Hepatocyte (in vitro differentiated cells): Measurements from ENCODE around the gene MTR. TPM values are rescaled to one million over a fixed set of nuclear protein-coding genes. Genes with fewer than 3 reads are reported as not detected.

ENCODE experiments used
- DNase-seq: peaks from one replicate; pipeline ENCODE4 v3.0.0-alpha.2; 2016; ENCODE audit warnings: low spot score
- H2AFZ ChIP-seq: fragments of 200-600 bp; sonication (generic); 2 replicates; pipeline ENCODE4 v1.6.0; 2016; ENCODE audit warnings: antibody characterized with exemption, mild to moderate bottlenecking
- H3K27ac ChIP-seq: fragments of 200-600 bp; sonication (generic); 2 replicates; pipeline ENCODE4 v1.5.1; 2016; ENCODE audit warnings: mild to moderate bottlenecking
- H3K27me3 ChIP-seq: fragments of 200-600 bp; sonication (generic); 2 replicates; pipeline ENCODE4 v1.6.1; 2016
- H3K36me3 ChIP-seq: fragments of 200-600 bp; sonication (generic); replicated peaks from 2 replicates; pipeline ENCODE4 v1.5.1; 2016; ENCODE audit warnings: low read depth; ENCODE audit not compliant: insufficient read depth
- H3K4me1 ChIP-seq: fragments of 200-600 bp; sonication (generic); 2 replicates; pipeline ENCODE4 v1.5.1; 2016; ENCODE audit warnings: mild to moderate bottlenecking, moderate library complexity; ENCODE audit not compliant: insufficient read depth
- H3K4me2 ChIP-seq: fragments of 200-600 bp; sonication (generic); 2 replicates; pipeline ENCODE4 v1.6.0; 2016
- H3K4me3 ChIP-seq: fragments of 200-600 bp; sonication (generic); 2 replicates; pipeline ENCODE4 v1.5.1; 2016; ENCODE audit warnings: mild to moderate bottlenecking
- H3K79me2 ChIP-seq: fragments of 200-600 bp; sonication (generic); 2 replicates; pipeline ENCODE4 v1.6.0; 2017; ENCODE audit warnings: mild to moderate bottlenecking
- H3K9me2 ChIP-seq: fragments of 200-600 bp; sonication (generic); replicated peaks from 2 replicates; pipeline ENCODE4 v1.6.0; 2017; ENCODE audit warnings: mild to moderate bottlenecking; ENCODE audit not compliant: insufficient read depth
- H3K9me3 ChIP-seq: fragments of 200-600 bp; sonication (generic); 2 replicates; pipeline ENCODE4 v1.5.1; 2016; ENCODE audit warnings: low read depth, mild to moderate bottlenecking
- H4K20me1 ChIP-seq: fragments of 200-600 bp; sonication (generic); 2 replicates; pipeline ENCODE4 v1.6.0; 2016; ENCODE audit warnings: mild to moderate bottlenecking; ENCODE audit not compliant: insufficient read depth, poor library complexity, severe bottlenecking
- EZH2 ChIP-seq: fragments of 200-600 bp; sonication (generic); IDR thresholded peaks from 2 replicates; pipeline ENCODE4 v1.6.1; 2016; ENCODE audit warnings: antibody characterized with exemption, mild to moderate bottlenecking, borderline replicate concordance
- EZH2phosphoT487 ChIP-seq: fragments of 200-600 bp; sonication (generic); IDR thresholded peaks from one replicate; pipeline ENCODE4 v1.6.1; 2018; ENCODE audit warnings: antibody characterized with exemption, mild to moderate bottlenecking, low read depth, moderate library complexity; ENCODE audit not compliant: unreplicated experiment, severe bottlenecking
- WGBS: methylation state at CpG from one replicate; pipeline ENCODE4 v1.1.6; 2016; ENCODE audit warnings: low lambda C conversion rate; ENCODE audit errors: missing lambda C conversion rate; 5-methylcytosine and 5-hydroxymethylcytosine counted together
- polyA plus RNA-seq: library from polyadenylated mRNA; unstranded; fragments of >200 nt; fragmentation: Nextera tagmentation; extraction: Ambion mirVana; gene quantifications from 2 replicates; pipeline ENCODE4 v1.2.1, GENCODE V29; 2016
- total RNA-seq: library from RNA; depleted of rRNA; stranded (reverse); fragments of >200 nt; gene quantifications from 2 replicates; pipeline ENCODE4 v1.2.3, GENCODE V29; 2014
- TF ChIP-seq, protein P1 (sequence below): fragments of 200-600 bp; sonication (generic); IDR thresholded peaks from 2 replicates; pipeline ENCODE4 v1.5.1; 2016; ENCODE audit warnings: antibody characterized with exemption, mild to moderate bottlenecking; ENCODE audit not compliant: poor library complexity

The MTR gene
- total and polyA plus RNA-seq, 2 experiments from 2014 or later: 9.6 to 23.8 TPM

DNA sequence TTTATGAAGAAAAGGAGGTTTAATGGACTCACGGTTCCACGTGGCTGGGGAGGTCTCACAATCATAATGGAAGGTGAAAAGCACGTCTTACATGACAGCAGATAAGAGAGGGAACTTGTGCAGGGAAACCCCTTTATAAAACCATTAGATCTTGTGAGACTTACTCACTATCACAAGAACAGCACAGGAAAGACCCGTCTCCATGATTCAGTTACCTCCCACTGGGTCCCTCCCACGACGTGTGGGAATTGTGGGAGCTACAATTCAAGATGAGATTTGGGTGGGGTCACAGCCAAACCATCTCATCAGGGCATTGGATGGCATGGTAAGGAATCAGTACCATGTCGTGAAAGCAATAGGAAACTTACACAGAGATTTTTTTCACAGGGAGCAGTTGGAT, 63.1 kb downstream of the MTR start:
- no peak for DNase-seq
- no peaks in the 10 kb centered on the region for H3K36me3 ChIP-seq
- H3K79me2 ChIP-seq: no peaks in the 10 kb centered on the region
- H2AFZ ChIP-seq: no peak overlapping the region
- peaks cover 11% of the 10 kb centered on the region for H3K4me1 ChIP-seq
- no peaks in the 10 kb centered on the region for H3K9me3 ChIP-seq
- H3K27me3 ChIP-seq: no peaks in the 10 kb centered on the region
- H3K4me2 ChIP-seq: no peak overlapping the region
- no peaks in the 10 kb centered on the region for H4K20me1 ChIP-seq
- 93% methylated on average over 7 of the region's 7 CpGs for WGBS
- no peaks in the 10 kb centered on the region for H3K9me2 ChIP-seq
- H3K4me3 ChIP-seq: no peak overlapping the region
- no peak overlapping the region for H3K27ac ChIP-seq
- TF ChIP-seq EZH2: no peak
- TF ChIP-seq EZH2phosphoT487: no peak
- TF ChIP-seq, protein P1, sequence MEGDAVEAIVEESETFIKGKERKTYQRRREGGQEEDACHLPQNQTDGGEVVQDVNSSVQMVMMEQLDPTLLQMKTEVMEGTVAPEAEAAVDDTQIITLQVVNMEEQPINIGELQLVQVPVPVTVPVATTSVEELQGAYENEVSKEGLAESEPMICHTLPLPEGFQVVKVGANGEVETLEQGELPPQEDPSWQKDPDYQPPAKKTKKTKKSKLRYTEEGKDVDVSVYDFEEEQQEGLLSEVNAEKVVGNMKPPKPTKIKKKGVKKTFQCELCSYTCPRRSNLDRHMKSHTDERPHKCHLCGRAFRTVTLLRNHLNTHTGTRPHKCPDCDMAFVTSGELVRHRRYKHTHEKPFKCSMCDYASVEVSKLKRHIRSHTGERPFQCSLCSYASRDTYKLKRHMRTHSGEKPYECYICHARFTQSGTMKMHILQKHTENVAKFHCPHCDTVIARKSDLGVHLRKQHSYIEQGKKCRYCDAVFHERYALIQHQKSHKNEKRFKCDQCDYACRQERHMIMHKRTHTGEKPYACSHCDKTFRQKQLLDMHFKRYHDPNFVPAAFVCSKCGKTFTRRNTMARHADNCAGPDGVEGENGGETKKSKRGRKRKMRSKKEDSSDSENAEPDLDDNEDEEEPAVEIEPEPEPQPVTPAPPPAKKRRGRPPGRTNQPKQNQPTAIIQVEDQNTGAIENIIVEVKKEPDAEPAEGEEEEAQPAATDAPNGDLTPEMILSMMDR: no peak

DNA sequence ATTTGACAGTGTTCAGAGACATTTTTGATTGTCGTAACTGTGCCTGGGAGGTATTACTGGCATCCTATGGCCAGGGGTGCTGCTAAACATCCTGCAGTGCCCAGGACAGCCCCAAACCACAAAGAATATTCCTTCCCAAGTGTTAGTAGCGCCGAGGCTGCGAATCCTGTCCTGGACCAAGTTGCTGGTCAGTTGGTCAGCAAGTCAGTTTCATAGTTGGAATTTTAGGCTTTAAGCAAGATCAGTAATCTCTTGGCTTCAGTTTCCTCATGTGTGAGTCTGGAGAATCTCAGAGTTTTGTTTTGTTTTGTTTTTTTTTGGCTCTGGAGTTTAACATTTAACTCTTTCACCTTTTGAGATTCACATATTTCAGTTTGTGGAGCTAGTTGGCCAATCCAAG, 65.0 kb downstream of the MTR start:
- Histone ChIP-seq H3K4me1 (peaks cover 20% of the 10 kb centered on the region), H3K4me2 (no peak overlapping the region), H3K79me2 (no peaks in the 10 kb centered on the region), H3K9me2 (no peaks in the 10 kb centered on the region), H3K9me3 (no peaks in the 10 kb centered on the region), H3K27me3 (no peaks in the 10 kb centered on the region), H3K4me3 (no peak overlapping the region), H3K27ac (no peak overlapping the region), H2AFZ (no peak overlapping the region), H3K36me3 (no peaks in the 10 kb centered on the region), H4K20me1 (no peaks in the 10 kb centered on the region)
- 78% methylated on average over 4 of the region's 4 CpGs for WGBS
- no peak for TF ChIP-seq EZH2phosphoT487
- TF ChIP-seq, protein P1: no peak
- no peak for TF ChIP-seq EZH2
- no peak for DNase-seq

DNA sequence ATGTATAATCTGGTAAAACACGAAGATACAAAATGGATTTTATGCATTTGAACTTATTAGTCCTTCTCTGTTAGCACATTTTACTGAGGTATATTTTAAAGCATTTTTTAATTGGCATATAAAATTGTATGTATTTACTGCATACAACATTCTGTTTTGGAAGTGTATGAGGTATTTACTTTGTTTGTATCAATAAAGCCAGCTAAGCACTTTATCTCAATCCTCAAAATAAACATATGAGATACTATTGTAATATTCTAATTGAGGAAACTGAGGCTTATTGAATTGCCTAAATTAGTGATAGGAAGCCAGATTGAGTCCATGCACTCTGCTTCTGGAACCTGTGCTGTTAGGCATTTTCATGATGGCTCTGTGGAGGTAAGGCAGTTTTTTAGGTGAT, 65.6 kb downstream of the MTR start:
- H3K4me1 ChIP-seq: peaks cover 22% of the 10 kb centered on the region
- H3K27me3 ChIP-seq: no peaks in the 10 kb centered on the region
- WGBS: 92% methylated on average over 1 of the region's 1 CpG
- no peak for DNase-seq
- no peak overlapping the region for H2AFZ ChIP-seq
- no peak overlapping the region for H3K4me2 ChIP-seq
- H4K20me1 ChIP-seq: no peaks in the 10 kb centered on the region
- no peak for TF ChIP-seq EZH2
- TF ChIP-seq, protein P1: no peak
- TF ChIP-seq EZH2phosphoT487: no peak
- no peaks in the 10 kb centered on the region for H3K79me2 ChIP-seq
- no peaks in the 10 kb centered on the region for H3K36me3 ChIP-seq
- H3K27ac ChIP-seq: no peak overlapping the region
- H3K9me2 ChIP-seq: no peaks in the 10 kb centered on the region
- H3K9me3 ChIP-seq: no peaks in the 10 kb centered on the region
- no peak overlapping the region for H3K4me3 ChIP-seq

DNA sequence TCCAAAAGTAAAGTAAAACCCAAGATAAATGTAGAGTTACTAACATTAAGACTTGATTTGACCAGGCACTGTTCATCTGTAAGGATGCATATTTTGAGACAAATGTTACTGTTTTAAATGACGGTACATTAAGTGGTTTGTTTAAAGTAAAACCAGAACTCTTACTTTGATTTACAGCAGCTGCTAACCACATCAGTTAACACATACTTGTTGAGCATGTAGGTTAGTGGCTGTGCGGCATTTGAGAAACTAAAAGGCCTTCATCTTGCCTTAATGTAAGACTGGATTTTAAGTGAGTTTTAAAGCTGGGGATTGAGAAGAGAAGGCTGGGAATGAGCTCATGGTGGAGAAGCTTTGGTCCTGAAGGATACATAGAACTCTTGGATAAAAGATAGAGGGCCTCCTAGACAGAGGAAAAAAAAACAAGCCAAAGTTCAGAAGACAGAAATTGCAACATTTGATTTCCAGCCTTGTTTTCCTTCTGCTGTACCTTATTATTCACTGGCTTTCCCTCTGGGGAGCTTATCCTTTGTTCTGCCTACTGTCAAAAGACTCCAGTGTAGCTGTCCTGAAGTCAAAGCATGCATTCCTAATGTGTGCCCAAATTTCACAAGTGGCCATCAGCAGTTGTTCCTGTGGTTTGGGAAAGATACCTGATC, 66.6 kb downstream of the MTR start:
- Histone ChIP-seq H3K4me2 (no peak overlapping the region), H4K20me1 (no peaks in the 10 kb centered on the region), H3K4me1 (peaks cover 22% of the 10 kb centered on the region), H3K79me2 (no peaks in the 10 kb centered on the region), H3K27me3 (no peaks in the 10 kb centered on the region), H3K9me3 (no peaks in the 10 kb centered on the region), H2AFZ (no peak overlapping the region), H3K4me3 (no peak overlapping the region), H3K9me2 (no peaks in the 10 kb centered on the region), H3K27ac (peak overlapping the region; percentile 25), H3K36me3 (no peaks in the 10 kb centered on the region)
- no peak for TF ChIP-seq EZH2
- TF ChIP-seq, protein P1: no peak
- no peak for TF ChIP-seq EZH2phosphoT487
- 56% methylated on average over 2 of the region's 2 CpGs for WGBS
- DNase-seq: peak; percentile 8
